ENCODE data around the gene ZNF574. TPM values are rescaled to one million over a fixed set of nuclear protein-coding genes. Genes with fewer than 3 reads are reported as not detected.

Gene ZNF574
- total and polyA plus RNA-seq, 5 experiments from 2014 or later, result 7.8 to 21.5 (median 18.3) TPM

GRCh38 chr19:42078058-42078457 is 2.1 kb downstream of the ZNF574 start:
- POLR2A ChIA-PET, result no interaction called here
- peak overlapping the region in 9 of 10 donors; percentile 16 to 96 (median 94) for H3K4me3 Mint-ChIP-seq
- ATAC-seq, result no peak
- peaks cover 32 to 52% (median 46%) of the 10 kb centered on the region in 4 donors for H3K4me1 Mint-ChIP-seq
- no peak for DNase-seq
- peaks cover 0 to 2% (median 0%) of the 10 kb centered on the region in 5 donors for H3K27me3 Mint-ChIP-seq
- H3K9me3 Mint-ChIP-seq, result no peaks in the 10 kb centered on the region
- H3K36me3 Mint-ChIP-seq, result peaks cover 0 to 40% (median 2%) of the 10 kb centered on the region in 3 donors
- peak overlapping the region; percentile 20 to 100 (median 95) for H3K27ac Mint-ChIP-seq

GRCh38 chr19:42078538-42079275 is 2.7 kb downstream of the ZNF574 start:
- Mint-ChIP-seq H3K4me3 (peak overlapping the region in 8 of 10 donors; percentile 16 to 96 (median 92)), H3K4me1 (peaks cover 32 to 52% (median 46%) of the 10 kb centered on the region in 4 donors), H3K27me3 (peaks cover 0 to 2% (median 0%) of the 10 kb centered on the region in 5 donors), H3K36me3 (peaks cover 0 to 40% (median 2%) of the 10 kb centered on the region in 3 donors), H3K27ac (peak overlapping the region in 7 of 10 donors; percentile 39 to 100 (median 90)), H3K9me3 (no peaks in the 10 kb centered on the region)
- POLR2A ChIA-PET, result no interaction called here
- DNase-seq, result no peak
- no peak for ATAC-seq

- POLR2A ChIA-PET, result no interaction called here
- no peaks in the 10 kb centered on the region for H3K9me3 Mint-ChIP-seq
- peaks cover 0 to 2% (median 0%) of the 10 kb centered on the region in 5 donors for H3K27me3 Mint-ChIP-seq
- H3K4me3 Mint-ChIP-seq, result peak overlapping the region in 2 of 10 donors; percentile 15 to 45
- DNase-seq, result no peak
- peak overlapping the region in 4 of 10 donors; percentile 3 to 63 (median 50) for H3K27ac Mint-ChIP-seq
- peaks cover 32 to 52% (median 46%) of the 10 kb centered on the region in 4 donors for H3K4me1 Mint-ChIP-seq
- ATAC-seq, result no peak
- H3K36me3 Mint-ChIP-seq, result peaks cover 0 to 43% (median 2%) of the 10 kb centered on the region in 3 donors
Observed at GRCh38 chr19:42079276-42079669, 3.3 kb downstream of the ZNF574 start.

GRCh38 chr19:42079886-42080763 is 4.2 kb downstream of the ZNF574 start:
- no peak for ATAC-seq
- POLR2A ChIA-PET, result interaction anchor here (0.9 kb wide), 1 partner anchor 162 kb away, joined by 3 read pairs; the partner anchor contains the start of gene GSK3A
- no peak for DNase-seq
- peak overlapping the region in 1 of 10 donors; percentile 53 for H3K27ac Mint-ChIP-seq
- peaks cover 0 to 43% (median 2%) of the 10 kb centered on the region in 3 donors for H3K36me3 Mint-ChIP-seq
- H3K27me3 Mint-ChIP-seq, result peaks cover 0 to 2% (median 0%) of the 10 kb centered on the region in 5 donors
- H3K9me3 Mint-ChIP-seq, result no peaks in the 10 kb centered on the region
- peak overlapping the region in 1 of 10 donors; percentile 45 for H3K4me3 Mint-ChIP-seq
- peaks cover 32 to 50% (median 40%) of the 10 kb centered on the region in 4 donors for H3K4me1 Mint-ChIP-seq

GRCh38 chr19:42080764-42081375 is 4.9 kb downstream of the ZNF574 start:
- POLR2A ChIA-PET, result interaction anchor here (0.9 to 2.0 kb wide), 3 partner anchors 15 to 162 kb away, joined by 3 to 6 read pairs (median 3); partner anchors contain the start of gene GSK3A
- peaks cover 27 to 42% (median 34%) of the 10 kb centered on the region in 4 donors for H3K4me1 Mint-ChIP-seq
- H3K36me3 Mint-ChIP-seq, result peaks cover 0 to 43% (median 2%) of the 10 kb centered on the region in 3 donors
- H3K27me3 Mint-ChIP-seq, result peaks cover 0 to 1% (median 0%) of the 10 kb centered on the region in 5 donors
- H3K4me3 Mint-ChIP-seq, result no peak overlapping the region
- DNase-seq, result no peak
- no peak for ATAC-seq
- no peaks in the 10 kb centered on the region for H3K9me3 Mint-ChIP-seq
- peak overlapping the region in 5 of 10 donors; percentile 29 to 88 (median 50) for H3K27ac Mint-ChIP-seq

GRCh38 chr19:42081584-42082203 is 5.7 kb downstream of the ZNF574 start:
- DNase-seq (no peak), ATAC-seq (peak; percentile 51 to 57)
- Mint-ChIP-seq H3K9me3 (no peaks in the 10 kb centered on the region), H3K4me3 (peak overlapping the region in 1 of 10 donors; percentile 39), H3K27ac (peak overlapping the region; percentile 38 to 88 (median 66)), H3K36me3 (peaks cover 0 to 43% (median 2%) of the 10 kb centered on the region in 3 donors), H3K27me3 (no peaks in the 10 kb centered on the region), H3K4me1 (peaks cover 24 to 34% (median 29%) of the 10 kb centered on the region in 4 donors)
- POLR2A ChIA-PET, result interaction anchor here (0.9 to 2.0 kb wide), 3 partner anchors 14 to 161 kb away, joined by 3 to 6 read pairs (median 3); partner anchors contain the start of gene GSK3A

- Mint-ChIP-seq H3K27me3 (no peaks in the 10 kb centered on the region), H3K36me3 (peaks cover 0 to 37% (median 2%) of the 10 kb centered on the region in 3 donors), H3K4me3 (no peak overlapping the region), H3K9me3 (no peaks in the 10 kb centered on the region), H3K4me1 (peaks cover 9 to 28% (median 15%) of the 10 kb centered on the region in 4 donors), H3K27ac (peak overlapping the region in 4 of 10 donors; percentile 15 to 36 (median 24))
- no peak for ATAC-seq
- no peak for DNase-seq
- POLR2A ChIA-PET, result no interaction called here
Observed at GRCh38 chr19:42083537-42083936, 7.6 kb downstream of the ZNF574 start.

GRCh38 chr19:42086188-42086736 is 10.3 kb downstream of the ZNF574 start:
- H3K4me1 Mint-ChIP-seq, result peaks cover 14 to 51% (median 34%) of the 10 kb centered on the region in 4 donors
- no peaks in the 10 kb centered on the region for H3K9me3 Mint-ChIP-seq
- no peak for ATAC-seq
- POLR2A ChIA-PET, result interaction anchor here (0.8 kb wide), 1 partner anchor 10 kb away, joined by 6 read pairs; the partner anchor contains the start of gene ZNF574
- H3K4me3 Mint-ChIP-seq, result no peak overlapping the region
- DNase-seq, result no peak
- H3K27ac Mint-ChIP-seq, result peak overlapping the region in 3 of 10 donors; percentile 28 to 47 (median 36)
- peaks cover 0 to 24% (median under 1%) of the 10 kb centered on the region in 3 donors for H3K36me3 Mint-ChIP-seq
- no peaks in the 10 kb centered on the region for H3K27me3 Mint-ChIP-seq

GRCh38 chr19:42086770-42087550 is 11.0 kb downstream of the ZNF574 start:
- peaks cover 9 to 46% (median 28%) of the 10 kb centered on the region in 4 donors for H3K4me1 Mint-ChIP-seq

GRCh38 chr19:42088471-42089190 is 12.7 kb downstream of the ZNF574 start:
- Mint-ChIP-seq H3K9me3 (no peaks in the 10 kb centered on the region), H3K4me1 (peaks cover 11 to 46% (median 31%) of the 10 kb centered on the region in 4 donors), H3K4me3 (no peak overlapping the region), H3K36me3 (peaks cover 0 to 23% (median 0%) of the 10 kb centered on the region in 3 donors), H3K27ac (peak overlapping the region in 4 of 10 donors; percentile 45 to 82 (median 65)), H3K27me3 (no peaks in the 10 kb centered on the region)
- POLR2A ChIA-PET, result no interaction called here
- DNase-seq (no peak), ATAC-seq (no peak)

More at GRCh38 chr19:42086770-42087550, 11.0 kb downstream of the ZNF574 start:
- DNase-seq (no peak), ATAC-seq (no peak)
- POLR2A ChIA-PET, result interaction anchor here (0.8 kb wide), 1 partner anchor 11 kb away, joined by 6 read pairs; the partner anchor contains the start of gene ZNF574
- H3K27me3 Mint-ChIP-seq, result no peaks in the 10 kb centered on the region
- peaks cover 0 to 19% (median 0%) of the 10 kb centered on the region in 3 donors for H3K36me3 Mint-ChIP-seq
- no peaks in the 10 kb centered on the region for H3K9me3 Mint-ChIP-seq
- no peak overlapping the region for H3K4me3 Mint-ChIP-seq
- peak overlapping the region in 1 of 10 donors; percentile 7 for H3K27ac Mint-ChIP-seq
